T-cell (primary cell): Measurements from ENCODE around the gene ACAD10. TPM values are rescaled to one million over a fixed set of nuclear protein-coding genes. Genes with fewer than 3 reads are reported as not detected.
A peak's percentile ranks its signal among the peaks of the same experiment; 100 is the strongest.

Source experiments
- ATAC-seq, 4 experiments: fragments of 200-7000 bp in 3 of 4; fragments of 150-1000 bp in 1 of 4; cut with Tn5 transposase; replicated peaks in 1 of 4; 1 replicate in 3 of 4; 2 replicates in 1 of 4; pipeline ENCODE4 v1.10.0; 2021; ENCODE audit warnings: moderate library complexity in 3 of 4, mild to moderate bottlenecking in 2 of 4, moderate number of reproducible peaks in 1 of 4
- CTCF ChIA-PET, 2 donors: fragments of 300-600 bp; sonication (Branson Sonifier 250); formaldehyde crosslinking; loops; one replicate each; lab custom pipeline; 2022; ENCODE audit warnings: antibody characterized with exemption in 2 of 2; lab: Charles Lee
- POLR2A ChIA-PET, 2 donors: fragments of 300-600 bp; sonication (Branson Sonifier 250); formaldehyde crosslinking; loops; one replicate each; lab custom pipeline; 2022; ENCODE audit warnings: antibody characterized with exemption in 2 of 2; lab: Charles Lee
- DNase-seq, 35 experiments: peaks; one replicate each; pipeline versions ENCODE4 v3.0.0 to v3.0.0-alpha.2; 2013 to 2023
- H3K27ac ChIP-seq: one replicate; pipeline ENCODE4 v1.5.1; 2013; ENCODE audit warnings: low read length
- H3K27me3 ChIP-seq, 2 experiments: replicated peaks in 1 of 2; 1 replicate in 1 of 2; 2 replicates in 1 of 2; pipeline versions ENCODE4 v1.6.1 to v1.7.0; 2013; ENCODE audit warnings: low read length in 1 of 2, mixed read lengths in 1 of 2; ENCODE audit not compliant: control insufficient read depth in 2 of 2, insufficient read depth in 2 of 2; ENCODE audit errors: extremely low read depth in 1 of 2
- H3K36me3 ChIP-seq, 2 donors: 1 replicate in 1 of 2; 2 replicates in 1 of 2; pipeline versions ENCODE4 v1.6.1 to v1.7.0; 2013; ENCODE audit warnings: low read length in 1 of 2; ENCODE audit not compliant: control insufficient read depth in 2 of 2, insufficient read depth in 1 of 2; ENCODE audit errors: extremely low read depth in 1 of 2
- H3K4me1 ChIP-seq, 2 experiments: 1 replicate in 1 of 2; 2 replicates in 1 of 2; pipeline versions ENCODE4 v1.6.1 to v1.7.0; 2013; ENCODE audit warnings: low read length in 2 of 2, mixed read lengths in 1 of 2; ENCODE audit not compliant: insufficient read depth in 2 of 2, control insufficient read depth in 1 of 2; ENCODE audit errors: extremely low read depth in 1 of 2
- H3K4me3 ChIP-seq, 2 donors: 1 replicate in 1 of 2; 2 replicates in 1 of 2; pipeline versions ENCODE4 v1.5.1 to v1.7.0; 2013; ENCODE audit warnings: mild to moderate bottlenecking in 2 of 2, low read length in 1 of 2, moderate library complexity in 1 of 2; ENCODE audit not compliant: control insufficient read depth in 1 of 2; ENCODE audit errors: extremely low read depth in 1 of 2
- H3K9me3 ChIP-seq: 2 replicates; pipeline ENCODE4 v1.7.0; 2013
- H3K27ac Mint-ChIP-seq, 2 donors: one replicate each; pipeline ENCODE4 v1.8.0; 2020 to 2021; ENCODE audit warnings: mild to moderate bottlenecking in 2 of 2, mixed read lengths in 2 of 2
- H3K27me3 Mint-ChIP-seq, 2 donors: one replicate each; pipeline ENCODE4 v1.8.0; 2021 to 2022; ENCODE audit warnings: mixed read lengths in 2 of 2
- H3K36me3 Mint-ChIP-seq: one replicate; pipeline ENCODE4 v1.8.0; 2021; ENCODE audit warnings: mixed read lengths
- H3K4me1 Mint-ChIP-seq, 3 donors: one replicate each; pipeline ENCODE4 v1.8.0; 2020 to 2022; ENCODE audit warnings: mixed read lengths in 3 of 3, mild to moderate bottlenecking in 1 of 3
- H3K4me3 Mint-ChIP-seq, 3 donors: one replicate each; pipeline ENCODE4 v1.8.0; 2020 to 2022; ENCODE audit warnings: mild to moderate bottlenecking in 3 of 3, mixed read lengths in 3 of 3, moderate library complexity in 3 of 3
- H3K9me3 Mint-ChIP-seq, 3 donors: one replicate each; pipeline ENCODE4 v1.8.0; 2020 to 2022; ENCODE audit warnings: mixed read lengths in 3 of 3
- WGBS: methylation state at CpG from one replicate; pipeline ENCODE4 v1.1.5; 2013; ENCODE audit warnings: missing lambda C conversion rate; ENCODE audit not compliant: insufficient coverage; 5-methylcytosine and 5-hydroxymethylcytosine counted together
- total RNA-seq, 35 experiments: library from RNA in 6 of 35; stranded (reverse) in 6 of 35; fragments of 120-200 nt in 1 of 35; gene quantifications; one replicate each; pipeline versions ENCODE4 v1.2.1 to v1.2.4 and lab custom pipeline; 2013 to 2026

The ACAD10 gene
- total RNA-seq, 5 donors from 2014 or later (not counting 1 experiment from before 2014, with no cell fraction given): 28.8 to 53.4 (median 47.9) TPM

GRCh38 chr12:111764120-111764821 lies 78.4 kb downstream of the ACAD10 start:
- CTCF ChIA-PET: interaction anchor here in 1 of 2 donors (0.6 to 0.8 kb wide), 3 partner anchors 9 to 49 kb away, joined by 3 to 7 read pairs (median 5); no protein-coding TSS in a partner anchor
- Mint-ChIP-seq H3K36me3 (no peaks in the 10 kb centered on the region), H3K27ac (no peak overlapping the region), H3K4me1 (peaks cover 11 to 18% (median 18%) of the 10 kb centered on the region in 3 donors), H3K27me3 (peaks cover 30 to 58% of the 10 kb centered on the region in 2 donors), H3K4me3 (peak overlapping the region in 1 of 3 donors; percentile 25), H3K9me3 (no peaks in the 10 kb centered on the region)
- Histone ChIP-seq H3K4me1 (peaks cover 0 to 11% of the 10 kb centered on the region in 2 experiments), H3K27me3 (peaks cover 0 to 37% of the 10 kb centered on the region in 2 experiments), H3K27ac (no peak overlapping the region), H3K36me3 (no peaks in the 10 kb centered on the region), H3K4me3 (no peak overlapping the region), H3K9me3 (no peaks in the 10 kb centered on the region)
- WGBS: no CpG with 5 or more reads among the region's 6 CpGs
- POLR2A ChIA-PET: no interaction called here
- DNase-seq (no peak), ATAC-seq (no peak)

GRCh38 chr12:111766608-111767361 lies 80.9 kb downstream of the ACAD10 start, which contains the start of gene ALDH2:
ALDH2 (plus strand) TSS chr12:111766933; CDS start chr12:111766983, 50 bp downstream.
- 3% methylated on average over 72 of the region's 73 CpGs for WGBS
- no peaks in the 10 kb centered on the region for H3K9me3 Mint-ChIP-seq
- no peaks in the 10 kb centered on the region for H3K36me3 Mint-ChIP-seq
- H3K27ac Mint-ChIP-seq: no peak within 1 kb of the TSS
- peaks cover 0 to 42% of the 10 kb centered on the region in 2 experiments for H3K27me3 ChIP-seq
- H3K4me1 Mint-ChIP-seq: peaks cover 11 to 18% (median 15%) of the 10 kb centered on the region in 3 donors
- H3K27me3 Mint-ChIP-seq: peaks cover 29 to 56% of the 10 kb centered on the region in 2 donors
- DNase-seq: peak in 15 of 35 experiments; percentile 10 to 37 (median 17)
- H3K27ac ChIP-seq: no peak within 1 kb of the TSS
- peak; percentile 66 to 88 (median 76) for ATAC-seq
- POLR2A ChIA-PET: no interaction called here
- peaks cover 0 to 11% of the 10 kb centered on the region in 2 experiments for H3K4me1 ChIP-seq
- H3K4me3 ChIP-seq: peak within 1 kb of the TSS; percentile 24 to 64
- no peaks in the 10 kb centered on the region for H3K36me3 ChIP-seq
- H3K9me3 ChIP-seq: no peaks in the 10 kb centered on the region
- CTCF ChIA-PET: no interaction called here
- H3K4me3 Mint-ChIP-seq: peak within 1 kb of the TSS; percentile 71 to 87 (median 78)

GRCh38 chr12:111767362-111768158 lies 81.7 kb downstream of the ACAD10 start:
- Mint-ChIP-seq H3K36me3 (no peaks in the 10 kb centered on the region), H3K4me3 (peak overlapping the region; percentile 70 to 87 (median 78)), H3K4me1 (peaks cover 11 to 18% (median 15%) of the 10 kb centered on the region in 3 donors), H3K27me3 (peaks cover 25 to 53% of the 10 kb centered on the region in 2 donors), H3K27ac (no peak overlapping the region), H3K9me3 (no peaks in the 10 kb centered on the region)
- no peaks in the 10 kb centered on the region for H3K36me3 ChIP-seq
- ATAC-seq: no peak
- H3K4me1 ChIP-seq: peaks cover 0 to 11% of the 10 kb centered on the region in 2 experiments
- ChIA-PET POLR2A (interaction anchor here in 1 of 2 donors (0.6 kb wide), 1 partner anchor 1693 kb away, joined by 3 read pairs; no protein-coding TSS in a partner anchor), CTCF (interaction anchor here in 1 of 2 donors (0.6 kb wide), 1 partner anchor 177 kb away, joined by 6 read pairs; no protein-coding TSS in a partner anchor)
- WGBS: 46% methylated on average over 10 of the region's 18 CpGs
- no peak for DNase-seq
- no peaks in the 10 kb centered on the region for H3K9me3 ChIP-seq
- no peak overlapping the region for H3K27ac ChIP-seq
- peaks cover 0 to 41% of the 10 kb centered on the region in 2 experiments for H3K27me3 ChIP-seq
- peak overlapping the region; percentile 24 to 64 for H3K4me3 ChIP-seq

GRCh38 chr12:111768159-111768895 lies 82.5 kb downstream of the ACAD10 start:
- H3K36me3 Mint-ChIP-seq: no peaks in the 10 kb centered on the region
- DNase-seq (no peak), ATAC-seq (no peak)
- Histone ChIP-seq H3K36me3 (no peaks in the 10 kb centered on the region), H3K4me1 (peaks cover 0 to 11% of the 10 kb centered on the region in 2 experiments), H3K27me3 (peaks cover 0 to 41% of the 10 kb centered on the region in 2 experiments), H3K4me3 (no peak overlapping the region), H3K27ac (no peak overlapping the region), H3K9me3 (no peaks in the 10 kb centered on the region)
- no peak overlapping the region for H3K27ac Mint-ChIP-seq
- POLR2A ChIA-PET: interaction anchor here in 1 of 2 donors (0.6 kb wide), 1 partner anchor 1692 kb away, joined by 3 read pairs; no protein-coding TSS in a partner anchor
- WGBS: 88% methylated on average over 6 of the region's 9 CpGs
- peak overlapping the region in 1 of 3 donors; percentile 87 for H3K4me3 Mint-ChIP-seq
- no peaks in the 10 kb centered on the region for H3K9me3 Mint-ChIP-seq
- CTCF ChIA-PET: no interaction called here
- peaks cover 25 to 46% of the 10 kb centered on the region in 2 donors for H3K27me3 Mint-ChIP-seq
- peaks cover 11 to 18% (median 15%) of the 10 kb centered on the region in 3 donors for H3K4me1 Mint-ChIP-seq

DNA sequence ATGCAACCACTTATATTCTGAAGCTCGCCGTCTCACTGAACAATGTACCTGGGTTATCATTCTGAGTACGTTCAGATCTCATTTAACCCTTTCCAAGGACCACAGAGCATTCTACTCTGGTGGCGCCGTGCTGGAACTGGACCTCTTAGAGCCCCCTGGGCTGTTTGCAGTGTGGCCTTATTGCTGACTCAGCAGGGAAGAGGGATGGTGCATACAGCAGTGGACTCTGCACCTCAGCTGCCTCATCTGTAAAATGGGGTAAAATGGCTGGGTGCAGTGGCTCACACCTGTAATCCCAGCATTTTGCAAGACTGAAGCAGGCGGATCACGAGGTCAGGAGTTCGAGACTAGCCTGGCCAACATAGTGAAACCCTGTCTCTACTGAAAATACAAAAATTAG lies 83.7 kb downstream of the ACAD10 start:
- Histone ChIP-seq H3K36me3 (no peaks in the 10 kb centered on the region), H3K9me3 (no peaks in the 10 kb centered on the region), H3K4me1 (peaks cover 0 to 11% of the 10 kb centered on the region in 2 experiments), H3K27ac (no peak overlapping the region), H3K27me3 (peaks cover 0 to 40% of the 10 kb centered on the region in 2 experiments), H3K4me3 (no peak overlapping the region)
- ChIA-PET POLR2A (no interaction called here), CTCF (interaction anchor here in 1 of 2 donors (0.7 kb wide), 1 partner anchor 583 kb away, joined by 4 read pairs; no protein-coding TSS in a partner anchor)
- H3K27me3 Mint-ChIP-seq: peaks cover 17 to 34% of the 10 kb centered on the region in 2 donors
- no peak overlapping the region for H3K4me3 Mint-ChIP-seq
- peaks cover 11 to 18% (median 11%) of the 10 kb centered on the region in 3 donors for H3K4me1 Mint-ChIP-seq
- H3K27ac Mint-ChIP-seq: no peak overlapping the region
- no peaks in the 10 kb centered on the region for H3K36me3 Mint-ChIP-seq
- no peak for ATAC-seq
- no peak for DNase-seq
- 81% methylated on average over 5 of the region's 8 CpGs for WGBS
- H3K9me3 Mint-ChIP-seq: no peaks in the 10 kb centered on the region
